MV-4-11 (cell line): ENCODE measurements around the gene SEMA5A.

Experiments
- DNase-seq: peaks from one replicate; lab custom pipeline; 2025; lab: John Stamatoyannopoulos, UW

SEMA5A gene

GRCh38 chr5:9515436-9515835 lies 30.4 kb downstream of the SEMA5A start:
- no peak for DNase-seq

- DNase-seq, result no peak
Measured at GRCh38 chr5:9514968-9515367, 30.9 kb downstream of the SEMA5A start.

GRCh38 chr5:9513827-9514226 lies 32.0 kb downstream of the SEMA5A start:
- DNase-seq, result no peak

GRCh38 chr5:9512457-9512856 lies 33.4 kb downstream of the SEMA5A start:
- DNase-seq, result no peak

- DNase-seq, result no peak
Measured at GRCh38 chr5:9507974-9508373, 37.9 kb downstream of the SEMA5A start.

DNA sequence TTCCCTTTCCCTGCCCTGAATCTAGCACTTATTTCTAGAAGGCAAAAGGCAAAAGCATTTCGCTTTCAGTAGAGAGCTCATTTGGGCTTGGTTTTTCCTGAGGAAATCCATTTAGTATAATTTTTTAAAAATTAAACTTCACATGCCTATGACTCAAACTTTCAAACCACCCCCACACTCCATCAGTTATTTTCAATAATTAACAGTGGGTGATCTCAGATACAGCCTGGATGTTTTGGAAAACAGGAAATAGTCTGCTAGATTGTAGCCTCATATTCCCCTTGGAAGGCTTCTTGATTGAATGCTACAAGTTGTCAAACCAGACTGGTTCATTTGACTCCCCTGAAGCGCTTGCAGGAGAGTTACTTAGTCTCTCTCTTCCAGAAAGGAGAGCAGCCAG lies 40.6 kb downstream of the SEMA5A start:
- DNase-seq, result no peak

- DNase-seq, result no peak
Measured at GRCh38 chr5:9502864-9503263, 43.0 kb downstream of the SEMA5A start.

- DNase-seq, result no peak
Measured at GRCh38 chr5:9502050-9502834, 43.6 kb downstream of the SEMA5A start.

GRCh38 chr5:9500625-9501024 lies 45.2 kb downstream of the SEMA5A start:
- DNase-seq, result no peak

GRCh38 chr5:9500193-9500592 lies 45.7 kb downstream of the SEMA5A start:
- no peak for DNase-seq

- DNase-seq, result no peak
Measured at GRCh38 chr5:9499498-9499876, 46.4 kb downstream of the SEMA5A start.

DNA sequence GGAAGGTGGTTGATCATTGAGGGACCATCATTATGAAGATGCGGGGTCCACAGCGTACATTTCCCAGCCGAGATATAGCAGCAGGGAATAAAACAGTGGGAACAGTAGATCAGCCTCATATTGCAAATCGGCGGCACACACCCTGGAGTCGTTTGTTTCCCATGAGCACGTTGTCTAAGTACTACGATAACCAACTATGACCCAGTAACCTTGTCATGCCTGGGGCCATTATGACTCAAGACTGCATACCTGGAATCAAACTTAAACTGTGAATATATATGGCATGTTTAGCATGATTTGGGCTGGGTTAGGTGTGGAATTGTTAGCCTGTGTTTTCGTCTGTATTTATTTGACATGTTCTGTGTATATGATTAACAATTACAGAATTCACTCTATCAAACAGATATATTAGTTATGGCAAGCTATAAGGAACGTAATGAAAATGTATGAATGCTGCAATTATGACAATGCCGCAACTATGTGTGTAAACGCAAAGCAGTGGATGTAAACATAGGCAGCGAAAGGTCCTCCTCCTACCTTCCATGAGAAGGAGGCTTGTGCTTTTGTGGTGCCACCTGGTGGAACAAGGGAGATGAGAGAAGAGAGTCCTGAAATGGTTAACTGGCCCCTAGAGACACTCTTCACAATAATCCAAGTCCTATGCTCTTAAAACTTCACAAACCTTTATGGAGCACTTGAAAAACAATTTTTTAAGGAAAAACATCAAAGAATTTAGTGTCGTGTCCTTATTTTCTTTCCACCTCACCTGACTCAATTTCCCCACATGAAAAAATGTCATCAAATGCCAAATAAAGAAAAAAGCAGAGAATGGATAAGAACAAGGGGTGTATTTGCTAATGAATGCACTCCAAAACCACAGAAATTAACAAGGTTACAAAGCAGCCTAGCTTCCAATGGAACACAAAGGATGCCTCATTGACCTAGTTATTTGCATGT lies 47.1 kb downstream of the SEMA5A start:
- DNase-seq, result no peak

DNA sequence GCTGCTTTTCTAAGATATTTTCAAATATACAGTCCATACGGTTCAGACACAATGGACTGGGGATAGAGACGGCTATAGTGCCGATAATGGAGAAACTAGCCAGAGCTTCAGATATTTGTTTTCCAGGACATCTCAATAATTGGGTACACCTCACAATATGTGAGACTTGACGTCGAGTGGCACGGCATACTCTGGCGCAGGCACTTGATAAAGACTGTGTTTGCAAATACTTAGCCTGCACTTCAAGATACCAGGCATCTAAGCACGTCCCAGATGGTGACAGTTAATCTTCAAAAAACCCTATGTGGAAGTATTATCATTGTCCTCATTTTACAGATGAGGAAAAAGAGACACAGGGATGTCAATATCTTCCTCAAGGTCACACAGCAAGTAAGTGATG lies 48.5 kb downstream of the SEMA5A start:
- DNase-seq, result no peak

DNA sequence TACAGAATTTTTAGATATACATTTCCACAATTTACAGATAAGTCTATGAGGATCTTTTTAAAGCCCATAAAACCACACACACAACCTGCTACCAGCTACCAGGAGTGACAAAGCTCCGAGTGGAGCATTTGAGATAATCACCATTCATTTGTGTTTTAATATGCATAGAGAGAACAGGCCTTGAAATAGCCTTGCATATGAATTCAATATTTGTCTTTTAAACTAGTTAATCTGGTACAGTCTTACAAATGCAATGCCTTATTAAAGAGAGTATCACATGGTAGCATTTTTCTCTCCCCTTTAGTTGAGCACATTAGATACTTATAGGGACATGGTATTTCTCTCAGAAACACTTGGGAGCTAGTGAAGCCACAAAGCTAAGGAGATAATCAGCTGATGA lies 49.1 kb downstream of the SEMA5A start:
- DNase-seq, result no peak

DNA sequence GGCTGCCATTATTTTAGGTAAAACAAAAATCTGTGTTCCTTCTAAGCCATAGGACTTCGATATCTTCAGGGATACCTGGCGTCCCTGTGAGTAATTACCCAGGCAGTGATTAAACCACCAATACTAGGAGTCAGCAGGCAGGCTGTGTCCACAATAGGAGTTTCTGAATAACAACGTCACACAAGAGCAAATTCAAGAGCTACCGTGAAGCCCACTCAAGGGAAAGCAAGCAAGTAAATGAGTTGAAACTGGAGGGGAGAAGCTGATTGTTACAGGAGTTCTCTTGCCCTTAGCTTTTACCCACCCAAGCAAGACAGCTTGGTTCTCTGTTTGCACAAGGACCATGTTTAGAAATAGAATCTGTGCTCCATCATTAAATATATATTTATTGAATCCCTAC lies 50.8 kb downstream of the SEMA5A start:
- DNase-seq, result no peak

DNA sequence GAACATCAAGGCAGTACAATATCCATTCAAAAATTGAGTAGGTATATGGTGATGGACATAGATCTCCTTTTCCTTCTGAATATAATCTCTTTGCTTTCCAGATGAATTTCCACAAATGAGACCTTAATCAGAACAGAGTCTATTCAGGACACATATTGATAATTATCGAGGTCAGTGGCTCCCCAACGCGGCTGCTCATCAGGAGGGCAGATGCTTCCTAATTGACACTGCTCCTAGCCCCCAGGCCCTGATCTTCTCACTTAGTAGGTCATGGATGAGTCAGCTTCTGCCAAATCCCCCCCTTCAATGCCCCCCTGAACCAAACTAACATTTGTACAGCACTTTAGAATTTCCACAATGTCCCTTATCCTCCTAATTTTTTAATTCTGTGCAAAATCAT lies 51.6 kb downstream of the SEMA5A start:
- no peak for DNase-seq

DNA sequence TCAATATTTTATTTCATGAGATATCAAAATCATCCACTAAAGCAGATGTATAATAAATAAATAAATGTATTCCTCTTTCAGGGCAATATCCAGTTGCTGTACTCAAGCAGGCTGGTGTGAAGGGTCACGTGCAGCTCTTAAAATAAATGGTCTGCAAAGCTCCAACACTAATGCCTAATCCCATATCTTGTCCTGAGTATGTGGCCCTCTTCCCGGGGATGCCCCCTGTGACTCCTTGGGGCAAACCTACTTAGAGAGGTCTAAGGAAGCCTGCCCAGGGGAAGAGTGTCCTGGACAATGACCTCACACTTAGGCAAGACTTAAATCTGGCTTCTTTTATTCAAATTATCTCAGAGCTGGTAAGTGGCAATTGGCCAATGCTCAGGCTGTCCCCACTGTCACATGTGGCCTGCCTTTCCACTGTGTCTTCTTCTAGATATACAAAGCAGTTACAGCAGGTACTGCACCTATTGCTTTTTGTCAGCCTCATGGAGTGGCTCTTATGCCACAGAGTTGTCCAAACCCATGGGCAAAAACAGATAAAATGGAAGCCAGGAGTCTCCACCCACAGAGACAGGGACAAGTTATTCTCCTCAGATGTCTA lies 55.3 kb downstream of the SEMA5A start:
- no peak for DNase-seq

GRCh38 chr5:9483779-9484178 lies 62.1 kb downstream of the SEMA5A start:
- DNase-seq, result no peak

GRCh38 chr5:9483243-9483642 lies 62.6 kb downstream of the SEMA5A start:
- DNase-seq, result peak; percentile 26

DNA sequence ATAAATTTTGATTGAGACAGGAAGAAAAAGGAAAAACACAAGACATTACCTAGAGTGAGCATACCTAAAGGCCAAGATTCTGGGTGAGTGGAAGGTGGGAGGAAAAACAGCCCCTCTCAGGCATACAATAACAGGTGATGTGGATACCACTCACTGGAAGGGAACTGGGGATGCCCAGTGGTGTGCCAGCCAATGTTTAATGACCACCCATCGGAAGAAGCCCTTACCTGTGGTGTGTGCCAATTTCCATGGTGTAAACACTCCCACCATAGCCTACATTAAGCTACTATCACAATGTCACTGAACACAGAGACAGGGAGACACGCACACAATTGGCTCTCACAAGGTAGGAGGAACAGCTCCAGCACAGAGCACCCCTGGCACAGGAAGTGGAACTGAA lies 63.5 kb downstream of the SEMA5A start:
- DNase-seq, result no peak

GRCh38 chr5:9480499-9480898 lies 65.4 kb downstream of the SEMA5A start:
- no peak for DNase-seq

- no peak for DNase-seq
Measured at GRCh38 chr5:9479990-9480389, 65.9 kb downstream of the SEMA5A start.

GRCh38 chr5:9479361-9479760 lies 66.5 kb downstream of the SEMA5A start:
- DNase-seq, result no peak
